Thyroid gland (tissue), 4 donors: Measurements from ENCODE around the gene CAMSAP2.

Experiments
- POLR2A ChIP-seq, 2 donors: fragments of 450-650 bp; IDR thresholded peaks; one replicate each; pipeline ENCODE4 v1.6.1; 2017; ENCODE audit warnings: antibody characterized with exemption in 2 of 2, mild to moderate bottlenecking in 2 of 2, moderate library complexity in 1 of 2
- TF ChIP-seq, protein P1 (sequence below), 6 experiments: fragments of 200-600 bp in 3 of 6; fragments of 450-650 bp in 3 of 6; sonication (generic) in 3 of 6; IDR thresholded peaks; one replicate each; pipeline ENCODE4 v1.5.1; 2016 to 2019; ENCODE audit warnings: antibody characterized with exemption in 6 of 6, mild to moderate bottlenecking in 2 of 6, inconsistent platforms in 1 of 6, moderate library complexity in 1 of 6

- TF ChIP-seq, protein P1, sequence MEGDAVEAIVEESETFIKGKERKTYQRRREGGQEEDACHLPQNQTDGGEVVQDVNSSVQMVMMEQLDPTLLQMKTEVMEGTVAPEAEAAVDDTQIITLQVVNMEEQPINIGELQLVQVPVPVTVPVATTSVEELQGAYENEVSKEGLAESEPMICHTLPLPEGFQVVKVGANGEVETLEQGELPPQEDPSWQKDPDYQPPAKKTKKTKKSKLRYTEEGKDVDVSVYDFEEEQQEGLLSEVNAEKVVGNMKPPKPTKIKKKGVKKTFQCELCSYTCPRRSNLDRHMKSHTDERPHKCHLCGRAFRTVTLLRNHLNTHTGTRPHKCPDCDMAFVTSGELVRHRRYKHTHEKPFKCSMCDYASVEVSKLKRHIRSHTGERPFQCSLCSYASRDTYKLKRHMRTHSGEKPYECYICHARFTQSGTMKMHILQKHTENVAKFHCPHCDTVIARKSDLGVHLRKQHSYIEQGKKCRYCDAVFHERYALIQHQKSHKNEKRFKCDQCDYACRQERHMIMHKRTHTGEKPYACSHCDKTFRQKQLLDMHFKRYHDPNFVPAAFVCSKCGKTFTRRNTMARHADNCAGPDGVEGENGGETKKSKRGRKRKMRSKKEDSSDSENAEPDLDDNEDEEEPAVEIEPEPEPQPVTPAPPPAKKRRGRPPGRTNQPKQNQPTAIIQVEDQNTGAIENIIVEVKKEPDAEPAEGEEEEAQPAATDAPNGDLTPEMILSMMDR (IDR thresholded peaks at IDR 0.05), result no peak
- no peak for TF ChIP-seq POLR2A (IDR thresholded peaks at IDR 0.05)
Measured at GRCh38 chr1:200787896-200788387, 49.2 kb downstream of the CAMSAP2 start.
